Activated CD4-positive, alpha-beta T cell treated with anti-CD3 and anti-CD28 coated beads for 1 hour (primary cell): Measurements from ENCODE around the gene KCTD7.
"Not testable (repeated sequence)": the region's sequence is repeated elsewhere in the genome, so short reads cannot be mapped to it uniquely, and the experiment has no call there.

ENCODE experiments used
- DNase-seq: peaks from one replicate; pipeline ENCODE4 v3.0.0-alpha.2; 2020

KCTD7 gene

DNA sequence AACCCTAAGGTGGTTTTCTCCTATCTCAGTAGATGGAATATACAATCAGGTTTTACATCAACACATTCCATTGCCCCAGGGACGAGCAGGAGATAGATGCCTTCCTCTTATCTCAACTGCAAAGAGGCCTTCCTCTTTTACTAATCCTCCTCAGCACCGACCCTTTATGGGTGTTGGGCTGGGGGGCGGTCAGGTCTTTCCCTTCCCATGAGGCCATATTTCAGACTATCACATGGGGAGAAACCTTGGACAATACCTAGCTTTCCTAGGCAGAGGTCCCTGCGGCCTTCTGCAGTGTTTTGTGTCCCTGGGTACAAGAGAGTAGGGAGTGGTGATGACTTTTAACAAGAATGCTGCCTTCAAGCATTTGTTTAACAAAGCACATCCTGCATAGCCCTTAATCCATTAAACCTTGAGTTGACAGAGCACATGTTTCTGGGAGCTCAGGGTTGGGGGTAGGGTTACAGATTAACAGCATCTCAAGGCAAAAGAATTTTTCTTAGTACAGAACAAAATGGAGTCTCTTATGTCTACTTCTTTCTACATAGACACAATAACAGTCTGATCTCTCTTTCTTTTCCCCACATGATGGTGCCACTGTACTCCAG is 9.2 kb upstream of the KCTD7 start:
- DNase-seq: not testable (repeated sequence)

DNA sequence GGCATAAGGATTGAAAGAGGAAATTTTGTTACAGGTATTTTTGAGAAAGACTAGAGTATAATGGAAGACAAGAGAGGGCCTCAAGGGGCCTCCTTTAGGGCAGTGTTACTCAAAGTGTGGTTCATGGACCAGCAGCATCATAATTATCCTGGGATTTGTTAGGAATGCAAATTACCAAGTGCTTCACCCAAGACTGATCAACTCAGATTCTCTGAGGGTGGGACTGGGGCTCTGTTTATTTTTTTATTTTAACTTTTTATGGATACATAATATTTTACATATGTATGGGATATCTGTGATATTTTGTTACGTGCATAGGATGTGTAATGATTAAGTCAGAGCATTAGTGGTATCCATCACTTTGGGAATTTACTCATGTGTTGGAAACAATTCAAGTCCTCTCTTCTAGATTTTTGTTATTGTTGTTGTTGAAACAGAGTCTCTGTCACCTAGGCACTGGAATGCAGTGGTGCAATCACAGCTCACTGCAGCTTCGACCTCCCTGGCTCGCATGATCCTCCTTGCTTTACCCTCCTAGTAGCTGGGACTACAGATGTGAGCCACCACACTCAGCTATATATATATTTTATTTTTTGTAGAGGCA is 2.2 kb upstream of the KCTD7 start:
- DNase-seq: no peak

DNA sequence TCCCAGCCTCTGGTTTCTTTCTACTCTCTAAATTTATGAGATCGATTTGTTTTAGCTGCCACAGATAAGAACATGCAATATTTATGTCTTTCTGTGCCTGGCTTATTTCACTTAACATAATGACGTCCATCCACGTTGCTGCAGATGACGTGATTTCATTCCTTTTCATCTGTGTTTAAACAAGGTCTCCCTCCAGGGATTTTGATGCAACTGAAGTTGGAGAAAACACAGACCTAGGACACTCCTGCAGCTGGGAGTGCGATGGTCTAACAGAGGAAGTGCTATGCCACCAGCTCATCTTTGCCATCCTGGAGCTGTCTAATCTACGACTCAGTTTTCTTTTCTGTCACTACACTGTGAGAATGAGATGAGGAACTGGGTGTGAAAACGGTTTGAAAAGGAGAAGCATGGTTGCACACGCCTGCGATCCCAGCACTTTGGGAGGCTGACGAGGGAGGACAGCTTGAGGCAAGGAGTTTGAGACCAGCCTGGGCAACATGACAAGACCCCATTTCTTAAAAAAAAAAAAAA is 1.5 kb upstream of the KCTD7 start:
- no peak for DNase-seq

GRCh38 chr7:66627881-66628360 is 760 bp upstream of the KCTD7 start:
- no peak for DNase-seq

GRCh38 chr7:66629222-66630062 is 761 bp downstream of the KCTD7 start:
- no peak for DNase-seq

- DNase-seq: no peak
These were observed 1.9 kb downstream of the KCTD7 start for GRCh38 chr7:66630531-66630930.

DNA sequence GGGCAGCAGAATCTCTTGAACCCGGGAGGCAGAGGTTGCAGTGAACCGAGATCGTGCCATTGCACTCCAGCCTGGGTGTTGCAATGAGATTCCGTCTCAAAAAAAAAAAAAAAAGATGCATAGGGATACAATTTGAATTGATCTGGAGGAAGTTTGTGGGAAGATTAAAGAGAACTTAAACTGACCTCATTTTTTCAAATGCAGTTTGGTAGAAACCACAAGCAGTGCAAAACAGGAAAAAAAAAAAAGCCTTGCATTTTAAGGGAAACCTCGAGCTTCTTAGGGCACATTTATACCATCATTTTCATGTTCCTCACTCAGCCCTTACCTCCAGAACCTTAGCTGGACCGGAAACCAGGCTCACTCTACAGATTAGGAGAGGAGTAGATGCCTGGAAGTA is 2.8 kb downstream of the KCTD7 start:
- DNase-seq: no peak

GRCh38 chr7:66634816-66635215 is 6.1 kb downstream of the KCTD7 start:
- DNase-seq: no peak

DNA sequence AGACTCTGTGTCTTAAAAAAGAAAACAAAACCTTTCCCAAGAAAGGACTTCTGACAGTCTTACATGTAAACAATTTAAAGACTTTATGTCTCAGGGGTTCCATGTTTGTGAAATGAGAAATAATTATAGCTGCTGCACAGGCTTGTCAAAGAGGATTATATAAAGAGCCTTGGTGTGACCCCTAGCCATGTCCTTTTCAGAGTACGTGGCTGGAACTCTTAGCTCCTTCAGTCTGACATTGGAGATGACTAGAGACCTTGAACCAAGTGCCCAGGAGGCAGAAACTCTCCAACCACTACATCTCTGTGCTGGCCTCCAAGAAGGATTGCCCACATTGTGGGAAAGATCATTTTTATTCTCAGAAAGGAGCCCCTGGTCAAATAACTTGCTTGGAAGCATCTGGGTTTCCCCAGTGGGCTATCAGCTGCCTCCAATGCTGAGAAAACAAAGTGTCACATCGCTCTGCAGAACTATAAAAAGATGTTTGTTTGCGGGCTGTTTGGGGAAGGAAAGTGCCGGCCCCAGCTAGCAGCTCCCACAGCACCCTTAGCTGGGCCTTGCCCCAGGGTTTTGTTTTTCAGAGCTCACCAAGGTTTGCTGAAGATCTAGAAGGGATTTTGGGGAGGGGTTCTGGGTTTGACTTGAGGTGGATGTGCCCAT is 6.8 kb downstream of the KCTD7 start:
- not testable (repeated sequence) for DNase-seq

DNA sequence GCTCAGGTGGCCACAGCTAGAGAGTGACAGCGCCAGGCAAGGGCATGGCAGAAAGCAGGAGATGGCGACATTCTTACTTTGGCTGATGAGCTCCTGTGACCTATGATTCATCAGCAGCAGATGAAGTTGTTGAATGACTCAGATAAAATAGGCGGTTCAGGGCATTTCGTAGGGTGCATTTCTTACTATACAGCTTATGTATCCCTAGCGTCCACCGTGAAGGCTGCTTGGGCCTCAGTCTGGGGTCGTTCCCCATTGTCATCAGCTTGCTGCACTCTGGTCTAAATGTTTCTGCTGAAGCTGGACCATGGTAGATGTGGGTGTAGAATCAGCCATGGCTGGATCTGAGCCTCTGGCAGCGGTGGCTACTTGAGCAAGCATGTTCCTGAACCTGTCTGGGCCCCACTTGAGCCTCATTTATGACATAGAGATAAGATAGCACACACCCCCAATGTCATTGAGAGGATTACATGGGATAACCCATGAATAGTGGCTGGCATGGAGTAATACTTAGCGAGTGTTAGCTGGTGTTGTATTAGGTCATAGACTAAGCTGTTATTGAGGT is 7.4 kb downstream of the KCTD7 start:
- DNase-seq: not testable (repeated sequence)

DNA sequence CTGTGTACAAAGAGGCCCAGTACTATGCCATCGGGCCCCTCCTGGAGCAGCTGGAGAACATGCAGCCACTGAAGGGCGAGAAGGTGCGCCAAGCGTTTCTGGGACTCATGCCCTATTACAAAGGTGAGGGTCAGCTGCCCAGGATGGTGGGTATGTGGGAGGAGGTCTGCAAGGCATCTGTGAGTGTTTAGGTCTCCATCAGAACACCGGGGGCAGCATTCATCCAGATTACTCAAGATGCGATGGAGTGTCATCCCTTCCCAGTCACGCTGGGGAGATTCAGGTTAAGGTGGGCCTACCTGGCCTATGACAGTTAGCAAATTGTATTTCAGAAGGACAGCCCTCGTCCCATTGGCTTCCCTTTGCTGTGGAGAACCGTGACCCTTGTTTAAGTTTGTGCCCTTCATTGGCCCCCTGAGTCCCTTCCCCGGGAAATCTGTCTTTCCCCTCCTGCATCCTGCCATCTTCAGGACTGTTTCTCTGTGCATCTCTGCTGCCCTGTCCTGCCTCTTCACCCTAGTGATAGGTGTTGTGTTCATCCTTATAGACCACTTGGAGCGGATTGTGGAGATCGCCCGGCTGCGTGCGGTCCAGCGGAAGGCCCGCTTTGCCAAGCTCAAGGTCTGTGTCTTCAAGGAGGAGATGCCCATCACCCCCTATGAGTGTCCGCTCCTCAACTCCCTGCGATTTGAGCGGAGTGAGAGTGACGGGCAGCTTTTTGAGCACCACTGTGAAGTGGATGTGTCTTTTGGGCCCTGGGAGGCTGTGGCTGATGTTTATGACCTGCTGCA is 9.8 kb downstream of the KCTD7 start:
- no peak for DNase-seq

DNA sequence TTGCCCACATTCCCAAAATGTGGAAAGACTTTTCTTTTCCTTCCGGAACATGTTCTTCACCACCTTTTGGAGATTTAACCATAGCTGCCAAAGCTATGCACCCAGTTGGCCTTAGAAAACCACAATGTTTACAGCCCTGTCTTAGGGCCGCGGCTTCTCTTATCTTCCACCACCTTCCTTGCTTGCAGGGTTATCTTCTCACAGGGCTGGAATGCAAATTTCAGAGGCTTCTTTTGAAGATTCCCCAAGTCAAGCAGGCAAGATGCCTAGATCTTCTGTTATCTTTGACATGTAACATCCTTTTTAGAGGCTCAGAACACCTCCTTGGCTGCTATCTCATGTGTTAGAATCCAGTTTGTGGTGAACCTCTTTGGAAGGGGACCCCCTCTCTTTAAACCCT is 11.1 kb downstream of the KCTD7 start:
- no peak for DNase-seq

DNA sequence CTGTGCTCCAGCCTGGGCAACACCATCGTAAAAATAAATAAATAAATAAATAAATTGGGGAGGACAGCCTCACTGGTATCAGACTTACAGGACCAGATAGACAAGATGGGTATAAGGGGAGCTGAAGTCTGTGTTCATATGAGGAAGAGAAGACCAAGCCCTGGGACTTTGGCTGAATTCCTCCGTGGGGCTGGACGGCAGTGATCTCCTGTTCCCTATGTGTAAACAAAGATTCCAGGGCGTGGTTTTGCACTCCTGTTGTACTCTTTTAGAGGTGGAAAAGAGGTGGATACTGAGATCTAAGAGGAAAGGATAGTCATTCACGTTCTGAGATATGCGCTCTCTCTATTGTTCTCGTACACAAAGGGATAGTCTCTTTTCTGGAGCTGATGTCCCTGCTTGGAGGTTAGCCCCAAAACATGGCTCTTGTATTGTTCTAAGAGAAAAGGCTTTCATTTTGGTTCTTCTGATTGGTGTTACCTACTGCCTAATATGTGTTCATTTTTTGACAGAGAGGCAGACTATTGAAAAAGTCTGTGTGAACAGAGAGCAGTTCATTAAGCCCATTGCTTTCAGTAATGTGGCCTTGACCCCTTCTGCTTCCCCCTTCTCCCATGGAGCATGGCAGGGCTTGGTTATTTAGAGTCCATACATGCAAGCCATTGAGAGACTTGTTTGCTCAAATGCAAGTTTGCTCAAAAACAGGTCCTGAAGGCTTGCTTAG is 12.3 kb downstream of the KCTD7 start:
- no peak for DNase-seq

- no peak for DNase-seq
These were observed 12.8 kb downstream of the KCTD7 start for GRCh38 chr7:66641526-66641871.

DNA sequence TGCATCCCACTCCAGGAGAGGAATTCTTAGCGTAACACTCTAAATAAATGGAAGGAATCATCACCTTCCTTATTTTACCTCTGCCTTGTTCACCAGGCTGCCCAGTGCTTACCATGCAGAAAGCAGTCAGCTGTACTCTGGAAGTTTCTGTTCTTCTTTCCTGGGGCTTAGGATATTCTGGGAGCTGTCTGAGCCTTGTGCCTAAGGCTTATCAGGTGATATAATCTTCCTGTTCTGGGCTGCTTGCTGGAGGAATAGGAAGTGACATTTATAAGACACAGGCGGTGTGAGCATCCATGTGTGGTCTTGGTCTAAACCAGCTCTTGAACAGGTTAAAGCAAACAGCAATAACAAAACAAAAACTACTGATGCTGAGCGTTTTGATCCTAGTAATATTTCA is 13.5 kb downstream of the KCTD7 start:
- DNase-seq: no peak

DNA sequence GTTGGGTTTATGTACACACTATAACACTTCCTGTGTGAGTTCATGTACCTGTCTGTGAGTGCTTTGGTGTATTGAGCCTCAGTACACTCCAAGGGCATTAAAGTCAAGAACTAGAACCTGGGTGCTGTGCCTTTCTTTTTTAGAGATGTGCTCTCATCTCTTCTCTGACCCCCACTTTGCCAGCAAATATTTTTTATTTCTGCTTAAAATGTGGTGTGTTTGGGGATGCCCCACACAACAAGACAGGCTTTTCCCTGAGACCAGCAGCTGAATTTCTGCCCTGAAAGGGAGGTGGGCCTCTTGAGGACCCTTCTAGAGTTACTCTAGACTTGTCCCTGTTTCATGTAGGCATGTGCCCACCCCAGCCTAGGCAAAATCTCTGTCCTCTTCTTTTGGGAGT is 14.3 kb downstream of the KCTD7 start:
- no peak for DNase-seq

GRCh38 chr7:66643395-66643794 is 14.7 kb downstream of the KCTD7 start:
- no peak for DNase-seq

DNA sequence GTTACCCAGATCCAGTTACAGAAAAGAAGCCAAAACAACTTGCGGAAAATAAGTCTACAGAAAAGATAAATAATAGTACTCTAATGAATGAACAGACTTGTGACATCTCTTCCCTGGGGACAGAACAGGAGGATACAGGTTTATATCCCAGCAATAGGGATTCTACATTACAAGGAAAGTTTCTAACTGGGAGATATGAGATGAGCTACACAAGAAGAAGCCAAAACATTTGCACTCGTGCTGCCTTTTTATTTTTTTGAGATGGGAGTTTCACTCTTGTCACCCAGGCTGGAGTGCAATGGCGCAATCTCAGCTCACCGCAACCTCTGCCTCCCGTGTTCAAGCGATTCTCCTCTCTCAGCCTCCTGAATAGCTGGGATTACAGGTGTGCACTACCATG is 22.3 kb downstream of the KCTD7 start:
- DNase-seq: not testable (repeated sequence)

DNA sequence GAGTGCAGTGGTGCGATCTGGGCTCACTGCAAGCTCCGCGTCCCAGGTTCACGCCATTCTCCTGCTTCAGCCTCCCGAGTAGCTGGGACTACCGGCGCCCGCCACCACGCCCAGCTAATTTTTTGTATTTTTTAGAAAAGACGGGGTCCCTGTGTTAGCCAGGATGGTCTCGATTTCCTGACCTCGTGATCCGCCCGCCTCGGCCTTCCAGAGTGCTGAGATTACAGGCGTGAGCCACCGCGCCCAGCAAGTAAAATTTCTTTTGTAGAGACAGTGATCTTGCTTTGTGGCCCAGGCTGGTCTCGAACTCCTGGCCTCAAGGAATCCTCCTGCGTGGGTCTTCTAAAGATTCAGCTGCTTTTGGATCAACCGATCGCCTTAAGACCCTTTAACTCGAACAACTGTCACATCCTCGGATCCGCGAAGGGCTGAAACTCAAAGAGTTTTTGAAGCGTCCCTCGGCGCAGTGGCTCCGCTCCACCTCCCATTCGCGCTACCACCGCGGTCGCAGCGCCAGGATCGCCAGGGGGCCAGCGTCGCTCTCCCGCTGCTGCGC is 25.1 kb downstream of the KCTD7 start:
- not testable (repeated sequence) for DNase-seq

DNA sequence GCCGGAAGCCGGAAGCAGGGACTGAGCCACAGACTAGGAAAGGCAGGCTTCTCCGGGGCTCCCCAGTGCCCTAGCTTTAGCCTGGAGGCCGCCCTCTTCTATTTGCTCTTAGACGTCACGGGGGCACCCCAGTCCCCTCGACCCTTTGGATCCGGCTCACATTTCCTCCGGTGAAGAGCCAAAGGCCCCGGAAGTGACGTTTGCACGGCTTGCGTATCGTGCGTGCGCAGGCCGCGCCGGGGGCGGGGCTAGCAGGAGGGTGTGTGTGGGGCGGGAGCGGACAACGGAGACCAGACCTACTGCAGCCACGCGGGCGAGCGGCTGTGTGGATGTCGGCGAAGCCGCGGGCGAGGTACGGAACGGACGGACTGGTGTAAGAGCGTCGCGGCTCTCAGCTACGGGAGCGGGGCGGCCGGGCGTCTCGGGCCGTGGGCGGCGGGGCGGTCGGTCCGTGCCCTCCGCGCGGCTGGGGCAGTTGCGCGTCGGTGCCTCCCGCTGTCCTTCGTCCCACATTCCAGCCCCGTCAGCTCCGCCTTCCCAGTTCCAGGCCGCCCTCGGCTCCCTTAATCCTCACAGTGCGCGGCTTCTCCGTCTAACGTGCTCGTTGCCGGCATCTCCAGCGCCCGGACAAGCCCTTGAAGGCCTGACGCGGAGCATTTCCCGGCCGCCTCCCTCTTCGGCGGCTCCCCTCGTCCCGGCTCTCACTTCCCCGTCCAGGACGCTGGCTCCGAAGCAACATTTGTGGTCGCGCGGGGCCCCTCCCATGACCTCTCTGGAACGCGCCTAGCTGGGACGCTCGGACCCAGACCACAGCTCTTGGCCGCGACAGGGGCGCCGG is 25.8 kb downstream of the KCTD7 start:
- peak; percentile 94 for DNase-seq
